ENCODE data around the gene UBALD2. TPM values are rescaled to one million over a fixed set of nuclear protein-coding genes. Genes with fewer than 3 reads are reported as not detected.

UBALD2 gene
- total and polyA plus RNA-seq, 2 of the 13 experiments (the other 11 are each of a cell fraction or from before 2014, with no cell fraction given), result 3.3 to 89.7 TPM

- no peak for TF ChIP-seq ZNF318 (CRISPR knock-in tag; IDR thresholded peaks at IDR 0.05)
- peak; percentile 27; the same call in 1 of the 2 replicates for TF ChIP-seq ZFP90 (CRISPR knock-in tag; IDR thresholded peaks at IDR 0.05; ENCODE audit: borderline replicate concordance)
- no peak for TF ChIP-seq FIP1L1 (IDR thresholded peaks at IDR 0.05; ENCODE audit: borderline replicate concordance, insufficient read depth, low read depth, low read length)
- TF ChIP-seq ZNF251 (CRISPR knock-in tag; IDR thresholded peaks at IDR 0.05), result no peak
- TF ChIP-seq ZSCAN9 (CRISPR knock-in tag; IDR thresholded peaks at IDR 0.05; ENCODE audit: borderline replicate concordance), result no peak
- TF ChIP-seq MXI1 (IDR thresholded peaks at IDR 0.05; ENCODE audit: borderline replicate concordance, low read depth, low read length), result peak; percentile 68; the same call in 1 of the 3 replicates
- TF ChIP-seq ZNF564 (CRISPR knock-in tag; IDR thresholded peaks at IDR 0.05), result peak; percentile 88
- no peak for TF ChIP-seq ZNF383 (CRISPR knock-in tag; IDR thresholded peaks at IDR 0.05; ENCODE audit: borderline replicate concordance)
- no peak for TF ChIP-seq NKX3-1 (CRISPR knock-in tag; IDR thresholded peaks at IDR 0.05)
- peak; percentile 92 for TF ChIP-seq GMEB1 (CRISPR knock-in tag; IDR thresholded peaks at IDR 0.05; ENCODE audit: borderline replicate concordance)
- no peak for TF ChIP-seq ZNF598 (CRISPR knock-in tag; IDR thresholded peaks at IDR 0.05; ENCODE audit: borderline replicate concordance)
- no peak for TF ChIP-seq MXD3 (CRISPR knock-in tag; IDR thresholded peaks at IDR 0.05)
- peak; percentile 19; the same call in 1 of the 2 replicates for TF ChIP-seq HNF4A (CRISPR knock-in tag; IDR thresholded peaks at IDR 0.05)
- TF ChIP-seq CENPX (CRISPR knock-in tag; IDR thresholded peaks at IDR 0.05), result no peak
- TF ChIP-seq ARNT (IDR thresholded peaks at IDR 0.05), result no peak
- no peak for TF ChIP-seq MAFG (CRISPR knock-in tag; IDR thresholded peaks at IDR 0.05)
- TF ChIP-seq MYNN (CRISPR knock-in tag; IDR thresholded peaks at IDR 0.05; ENCODE audit: low read depth), result no peak
- TF ChIP-seq HOXD1 (CRISPR knock-in tag; IDR thresholded peaks at IDR 0.05), result peak; percentile 51; the same call in 1 of the 2 replicates
- no peak for TF ChIP-seq ZNF33B (CRISPR knock-in tag; IDR thresholded peaks at IDR 0.05)
- no peak for TF ChIP-seq RFX3 (CRISPR knock-in tag; IDR thresholded peaks at IDR 0.05)
These were observed at the start of gene UBALD2 (continued) for GRCh38 chr17:76264755-76265623.

Measured in HepG2 (cell line).